Coronary artery (tissue), 2 donors: ENCODE measurements around the gene RPS2.

Experiments
- DNase-seq: peaks from one replicate; pipeline ENCODE4 v3.0.0-alpha.2; 2017; ENCODE audit warnings: low spot score
- H3K27ac ChIP-seq, 2 donors: fragments of 200-600 bp; sonication (generic); one replicate each; pipeline ENCODE4 v1.5.1; 2016 to 2019
- H3K4me3 ChIP-seq: fragments of 200-600 bp; sonication (generic); 2 replicates; pipeline ENCODE4 v1.5.1; 2016; ENCODE audit warnings: mild to moderate bottlenecking, moderate library complexity
- TF ChIP-seq, protein P1 (sequence below): fragments of 200-600 bp; sonication (generic); IDR thresholded peaks from one replicate; pipeline ENCODE4 v1.5.1; 2019; ENCODE audit warnings: antibody characterized with exemption

RPS2 gene

DNA sequence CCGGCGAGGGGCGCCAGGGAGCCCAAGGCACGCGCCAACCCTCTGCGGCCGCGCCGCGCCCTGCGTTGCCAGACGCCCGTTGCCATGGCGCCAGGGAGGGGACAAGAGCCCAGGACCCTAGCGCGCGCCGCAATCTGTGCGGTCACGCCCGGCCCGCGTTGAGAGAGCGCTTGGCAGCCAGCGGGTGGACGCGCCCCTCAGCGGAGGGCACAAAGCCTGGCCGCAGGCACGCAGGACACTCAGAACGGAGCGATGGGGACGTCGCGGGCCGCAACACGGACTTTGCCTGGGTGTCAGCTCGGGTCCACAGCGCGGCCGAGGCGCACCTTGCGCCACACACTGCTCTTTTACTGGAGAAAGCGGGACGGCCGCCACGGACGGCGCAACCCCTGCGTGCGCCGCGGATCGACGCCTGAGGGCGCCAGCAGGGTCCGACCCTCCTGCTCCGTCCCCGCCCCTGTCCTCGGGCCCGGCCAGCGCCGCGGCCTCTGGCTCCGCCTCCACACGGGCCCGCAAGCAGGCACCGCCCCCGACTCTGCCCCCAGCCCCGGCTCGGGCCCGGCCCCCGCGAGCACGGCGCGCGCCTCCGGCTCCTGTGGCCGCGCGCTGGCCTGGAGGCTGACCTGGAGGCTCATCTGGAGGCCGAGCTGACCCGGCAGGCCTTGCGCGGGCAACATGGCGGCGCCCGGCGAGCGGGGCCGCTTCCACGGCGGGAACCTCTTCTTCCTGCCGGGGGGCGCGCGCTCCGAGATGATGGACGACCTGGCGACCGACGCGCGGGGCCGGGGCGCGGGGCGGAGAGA lies 19.1 kb upstream of the RPS2 start, which contains the start of gene GFER:
TSS of gene GFER (plus strand) at position 650 of the 803 bp plus-strand sequence. CDS start at position 676, 26 bp downstream.
- peak; percentile 93 for DNase-seq
- TF ChIP-seq, protein P1, sequence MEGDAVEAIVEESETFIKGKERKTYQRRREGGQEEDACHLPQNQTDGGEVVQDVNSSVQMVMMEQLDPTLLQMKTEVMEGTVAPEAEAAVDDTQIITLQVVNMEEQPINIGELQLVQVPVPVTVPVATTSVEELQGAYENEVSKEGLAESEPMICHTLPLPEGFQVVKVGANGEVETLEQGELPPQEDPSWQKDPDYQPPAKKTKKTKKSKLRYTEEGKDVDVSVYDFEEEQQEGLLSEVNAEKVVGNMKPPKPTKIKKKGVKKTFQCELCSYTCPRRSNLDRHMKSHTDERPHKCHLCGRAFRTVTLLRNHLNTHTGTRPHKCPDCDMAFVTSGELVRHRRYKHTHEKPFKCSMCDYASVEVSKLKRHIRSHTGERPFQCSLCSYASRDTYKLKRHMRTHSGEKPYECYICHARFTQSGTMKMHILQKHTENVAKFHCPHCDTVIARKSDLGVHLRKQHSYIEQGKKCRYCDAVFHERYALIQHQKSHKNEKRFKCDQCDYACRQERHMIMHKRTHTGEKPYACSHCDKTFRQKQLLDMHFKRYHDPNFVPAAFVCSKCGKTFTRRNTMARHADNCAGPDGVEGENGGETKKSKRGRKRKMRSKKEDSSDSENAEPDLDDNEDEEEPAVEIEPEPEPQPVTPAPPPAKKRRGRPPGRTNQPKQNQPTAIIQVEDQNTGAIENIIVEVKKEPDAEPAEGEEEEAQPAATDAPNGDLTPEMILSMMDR: no peak
- Histone ChIP-seq H3K4me3 (peak within 1 kb of the TSS; percentile 97), H3K27ac (peak within 1 kb of the TSS in 1 of 2 donors; percentile 88)

DNA sequence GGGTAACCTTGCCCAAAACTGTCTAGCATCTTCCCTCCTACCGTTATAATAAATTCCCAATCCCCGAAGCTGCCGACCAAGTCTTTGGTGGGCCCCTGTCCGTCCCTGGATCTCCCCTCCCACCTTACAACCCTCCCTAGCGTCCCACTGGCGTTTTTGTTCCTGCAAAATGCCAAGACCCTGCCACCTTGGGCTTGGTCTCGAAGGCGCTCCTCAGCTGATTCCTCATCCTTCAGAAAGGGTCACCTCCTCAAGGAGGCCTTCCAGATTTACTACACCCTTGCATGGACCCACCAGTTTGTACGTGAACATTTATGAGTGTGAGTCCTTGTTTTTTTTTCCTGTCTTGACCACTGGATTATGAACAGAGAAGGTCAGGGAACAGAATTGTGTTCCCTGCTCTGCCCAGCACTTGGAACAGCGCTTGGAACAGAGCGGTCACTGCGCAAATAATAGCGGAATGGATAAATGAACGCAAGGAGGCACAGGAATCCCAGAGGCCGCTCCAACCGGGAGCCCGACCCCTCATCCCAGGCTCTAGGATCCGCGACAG lies 18.4 kb upstream of the RPS2 start:
- Histone ChIP-seq H3K27ac (peak overlapping the region in 1 of 2 donors; percentile 88), H3K4me3 (peak overlapping the region; percentile 97)
- TF ChIP-seq, protein P1: no peak
- no peak for DNase-seq

DNA sequence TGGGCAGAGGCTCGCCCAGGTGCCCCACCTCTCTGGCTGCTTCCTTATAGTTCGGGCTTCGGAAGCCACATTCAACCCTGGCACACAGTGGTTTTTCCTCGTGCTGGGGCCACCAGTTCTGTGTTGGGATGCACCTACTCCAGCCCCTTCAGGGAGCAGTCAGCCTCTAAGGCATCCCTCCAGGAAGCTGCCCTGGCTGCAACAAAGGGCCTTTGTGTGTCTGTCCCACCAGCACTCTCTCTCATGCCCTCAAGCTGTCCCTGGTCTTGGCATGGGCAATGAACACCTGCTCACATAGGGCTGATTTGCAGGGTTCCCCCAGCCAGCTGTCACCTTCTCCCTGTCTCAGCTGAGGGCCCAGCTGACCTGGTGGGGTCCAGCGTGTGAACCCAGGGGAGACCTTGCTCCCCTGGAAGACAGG lies 17.4 kb upstream of the RPS2 start:
- Histone ChIP-seq H3K27ac (no peak overlapping the region), H3K4me3 (no peak overlapping the region)
- no peak for DNase-seq
- TF ChIP-seq, protein P1: no peak

DNA sequence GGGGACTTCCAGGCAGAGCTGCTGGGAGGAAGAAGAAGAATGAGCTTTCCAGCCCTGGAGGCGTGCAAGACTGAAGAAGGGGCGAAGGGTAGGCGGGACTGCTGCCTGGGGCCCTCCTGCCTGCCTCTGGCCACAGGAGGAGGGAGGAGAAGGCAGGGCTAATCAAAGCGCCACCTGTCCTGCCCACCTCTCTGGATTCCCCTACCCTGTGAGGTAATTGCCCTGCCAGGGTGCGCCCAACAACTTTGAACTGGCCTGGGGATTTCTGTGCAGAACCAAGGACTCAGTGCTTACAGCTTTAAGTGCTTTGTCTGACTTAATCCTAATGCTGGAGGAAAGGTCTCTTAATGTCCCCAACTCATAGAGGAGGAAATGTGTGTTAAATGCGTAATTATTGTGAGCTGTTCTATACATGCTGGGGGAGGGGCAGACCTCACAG lies 16.8 kb upstream of the RPS2 start, which contains the start of gene NOXO1:
TSS of gene NOXO1 (minus strand) at position 72 of the 439 bp plus-strand sequence. CDS start 290 bp downstream, outside the sequence.
- TF ChIP-seq, protein P1: no peak
- H3K4me3 ChIP-seq: no peak within 1 kb of the TSS
- DNase-seq: no peak
- no peak within 1 kb of the TSS for H3K27ac ChIP-seq

DNA sequence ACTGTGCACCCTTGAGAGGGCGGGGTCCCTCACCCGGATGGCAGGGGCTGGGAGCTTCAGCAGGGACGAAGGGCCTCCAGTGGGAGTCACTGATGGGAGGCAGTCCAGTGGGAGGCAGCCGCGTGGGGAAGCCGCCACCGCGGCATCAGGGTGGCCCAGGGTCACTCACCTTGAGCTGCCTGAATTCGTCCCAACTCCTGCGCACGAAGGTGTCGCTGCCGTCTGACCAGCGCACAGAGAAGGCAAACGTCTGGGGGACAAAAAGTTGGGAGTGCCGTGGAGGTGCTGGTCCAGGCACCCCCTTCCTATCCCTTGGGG lies 16.1 kb upstream of the RPS2 start:
- DNase-seq: no peak
- TF ChIP-seq, protein P1: no peak
- no peak overlapping the region for H3K4me3 ChIP-seq
- H3K27ac ChIP-seq: no peak overlapping the region

DNA sequence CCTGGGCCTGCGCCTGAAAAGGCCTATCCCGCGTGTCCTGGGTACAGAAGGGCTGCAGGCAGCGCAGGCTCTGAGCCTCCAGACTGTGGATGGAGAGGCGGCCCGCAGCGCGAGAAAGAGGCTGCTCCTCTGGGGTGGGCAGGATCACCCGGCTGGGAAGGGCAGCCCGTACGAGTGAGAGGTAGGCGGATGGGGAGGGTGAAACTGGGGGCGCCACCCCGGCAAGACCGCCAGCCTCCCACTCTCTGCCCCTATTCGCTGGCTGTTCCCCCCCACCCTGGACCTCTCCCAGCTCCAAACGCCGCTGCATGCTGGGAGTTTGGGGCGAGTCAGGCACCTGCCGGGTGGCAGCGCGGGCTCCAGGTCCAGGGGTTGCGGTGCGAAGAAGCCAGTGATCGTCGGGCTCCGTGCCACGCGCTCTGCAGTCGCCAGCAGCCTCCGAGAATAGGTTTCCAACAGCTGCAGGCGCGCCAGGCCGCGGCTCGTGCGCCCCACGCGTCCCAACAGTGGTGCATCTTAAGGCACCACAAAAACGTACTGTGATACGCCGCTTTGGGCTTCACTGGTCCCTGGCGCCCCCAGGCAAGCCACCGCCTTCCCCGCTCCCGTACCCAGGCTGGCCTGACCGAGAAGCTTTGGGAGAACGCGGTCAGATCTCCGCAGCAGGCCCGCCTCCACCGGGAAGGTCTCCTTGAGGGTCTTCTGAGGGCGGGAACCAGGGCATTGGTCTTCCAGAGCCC lies 15.6 kb upstream of the RPS2 start:
- Histone ChIP-seq H3K27ac (no peak overlapping the region), H3K4me3 (no peak overlapping the region)
- TF ChIP-seq, protein P1: no peak
- DNase-seq: no peak
